Vagina (tissue), 2 donors: ENCODE measurements around the gene SEMA4A. TPM values are rescaled to one million over a fixed set of nuclear protein-coding genes. Genes with fewer than 3 reads are reported as not detected.
"Not testable (repeated sequence)": the region's sequence is repeated elsewhere in the genome, so short reads cannot be mapped to it uniquely, and the experiment has no call there.

Source experiments
- DNase-seq, 2 donors: peaks; one replicate each; pipeline ENCODE4 v3.0.0-alpha.2; 2017; ENCODE audit errors: extremely low spot score in 2 of 2
- H3K27ac ChIP-seq: fragments of 200-600 bp; sonication (generic); one replicate; pipeline ENCODE4 v1.5.1; 2019
- H3K27me3 ChIP-seq: fragments of 200-600 bp; sonication (generic); one replicate; pipeline ENCODE4 v1.5.1; 2019
- H3K36me3 ChIP-seq, 2 donors: fragments of 200-600 bp; sonication (generic); one replicate each; pipeline ENCODE4 v1.5.1; 2017 to 2019
- H3K4me1 ChIP-seq: fragments of 200-600 bp; sonication (generic); one replicate; pipeline ENCODE4 v1.5.1; 2019
- H3K4me3 ChIP-seq, 2 donors: fragments of 200-600 bp; sonication (generic); 1 replicate in 1 of 2; 2 replicates in 1 of 2; pipeline ENCODE4 v1.5.1; 2016 to 2019
- H3K9me3 ChIP-seq: fragments of 200-600 bp; sonication (generic); one replicate; pipeline ENCODE4 v1.5.1; 2019
- CTCF ChIP-seq, 3 experiments: fragments of 450-650 bp in 2 of 3; fragments of 200-600 bp in 1 of 3; sonication (generic) in 1 of 3; IDR thresholded peaks; one replicate each; pipeline ENCODE4 v1.5.1; 2017 to 2019; ENCODE audit warnings: antibody characterized with exemption in 3 of 3, mild to moderate bottlenecking in 2 of 3, moderate library complexity in 2 of 3
- POLR2A ChIP-seq, 2 donors: fragments of 450-650 bp; IDR thresholded peaks; one replicate each; pipeline ENCODE4 v1.6.1; 2017; ENCODE audit warnings: antibody characterized with exemption in 2 of 2, mild to moderate bottlenecking in 2 of 2, moderate library complexity in 2 of 2
- POLR2AphosphoS5 ChIP-seq, 2 donors: sonication (generic); formaldehyde crosslinking; IDR thresholded peaks; one replicate each; pipeline ENCODE4 v1.9.0; 2017; ENCODE audit warnings: antibody characterized with exemption in 2 of 2, mild to moderate bottlenecking in 2 of 2, low read depth in 1 of 2; ENCODE audit not compliant: insufficient read depth in 1 of 2
- intact Hi-C: fragments of 100-400 bp; cut with DNase I; formaldehyde crosslinking; loops from one replicate; pipeline ENCODE4 v1.15.1; 2023
- total RNA-seq: library from RNA; depleted of rRNA; stranded (reverse); fragments of >200 nt; gene quantifications from one replicate; pipeline ENCODE4 v1.2.3, GENCODE V29; 2016

The SEMA4A gene
- total RNA-seq, 1 donor from 2014 or later: 18.7 TPM

- intact Hi-C loops: no loop called here
- no peaks in the 10 kb centered on the region for H3K9me3 ChIP-seq
- DNase-seq: no peak
- peaks cover 0 to 5% of the 10 kb centered on the region in 2 donors for H3K36me3 ChIP-seq
- no peak overlapping the region for H3K27ac ChIP-seq
- no peaks in the 10 kb centered on the region for H3K27me3 ChIP-seq
- H3K4me1 ChIP-seq: no peaks in the 10 kb centered on the region
- no peak for TF ChIP-seq POLR2AphosphoS5 (IDR thresholded peaks at IDR 0.05; ENCODE audit: insufficient read depth in 1 of 2, low read depth in 1 of 2)
- no peak for TF ChIP-seq CTCF (IDR thresholded peaks at IDR 0.05)
- TF ChIP-seq POLR2A (IDR thresholded peaks at IDR 0.05): no peak
- H3K4me3 ChIP-seq: no peak overlapping the region
Measured at GRCh38 chr1:156180471-156180870, 27.1 kb downstream of the SEMA4A start.

GRCh38 chr1:156181391-156181924, 28.1 kb downstream of the SEMA4A start:
- intact Hi-C loops, H3K9me3 ChIP-seq, H3K4me1 ChIP-seq, H3K27ac ChIP-seq, H3K27me3 ChIP-seq, H3K36me3 ChIP-seq, DNase-seq, H3K4me3 ChIP-seq: not testable (repeated sequence)

GRCh38 chr1:156182010-156182779, 28.8 kb downstream of the SEMA4A start:
- H3K36me3 ChIP-seq, H3K4me3 ChIP-seq, H3K9me3 ChIP-seq, H3K4me1 ChIP-seq, H3K27ac ChIP-seq, H3K27me3 ChIP-seq, intact Hi-C loops, DNase-seq: not testable (repeated sequence)

DNA sequence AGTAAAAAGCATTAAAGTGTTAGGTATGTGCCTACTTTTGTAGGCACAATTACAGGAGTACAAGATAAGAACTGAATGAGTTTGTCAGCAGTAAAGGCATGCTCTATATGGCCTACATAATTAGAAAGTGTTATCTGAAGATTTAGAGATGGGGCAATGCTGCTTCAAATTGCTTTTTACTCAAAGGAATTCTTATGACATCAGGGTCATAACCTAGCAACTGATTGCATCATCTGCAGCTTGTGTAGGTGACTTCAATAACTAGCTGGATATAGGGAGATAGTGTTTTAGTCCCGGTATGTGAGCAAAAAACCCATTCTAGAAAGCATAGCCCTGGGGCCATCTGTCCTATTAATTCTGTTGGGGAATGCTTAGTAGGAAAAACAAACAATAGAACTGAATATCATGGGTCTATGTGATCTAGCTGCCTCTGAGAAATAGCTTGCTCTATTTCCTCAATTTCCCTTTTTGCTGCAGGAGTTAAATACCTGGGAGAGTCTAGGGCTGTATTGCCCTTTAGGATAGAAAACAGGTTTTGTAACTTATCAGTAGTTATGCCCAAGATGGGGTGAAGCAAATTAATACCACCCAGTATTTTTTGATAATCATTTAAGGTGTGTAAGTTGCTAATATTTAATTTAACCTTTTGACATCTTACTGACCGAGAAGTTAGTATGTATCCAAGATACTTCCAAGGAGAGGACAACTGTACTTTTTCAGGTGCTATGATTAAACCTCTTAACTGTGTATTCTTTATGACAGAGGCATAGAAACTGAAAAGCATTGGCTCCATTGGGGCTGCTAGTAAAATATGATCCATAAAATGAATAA, 33.2 kb downstream of the SEMA4A start:
- H3K27me3 ChIP-seq, H3K27ac ChIP-seq, H3K36me3 ChIP-seq, H3K4me3 ChIP-seq, intact Hi-C loops, H3K4me1 ChIP-seq, H3K9me3 ChIP-seq, DNase-seq: not testable (repeated sequence)

DNA sequence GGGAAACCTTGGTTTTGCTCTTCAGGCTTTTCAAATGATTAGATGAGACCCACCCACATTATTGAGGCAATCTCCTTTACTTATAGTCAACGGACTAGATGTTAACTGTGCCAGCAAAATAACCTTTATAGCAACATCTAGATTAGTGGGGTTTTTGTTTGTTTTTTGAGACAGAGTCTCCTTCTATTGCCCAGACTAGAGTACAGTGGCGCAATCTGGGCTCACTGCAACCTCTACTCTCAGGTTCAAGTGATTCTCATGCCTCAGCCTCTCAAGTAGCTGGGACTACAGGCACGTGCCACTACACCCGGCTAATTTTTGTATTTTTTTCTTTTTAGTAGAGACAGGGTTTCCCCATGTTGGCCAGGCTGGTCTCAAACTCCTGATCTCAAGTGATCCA, 36.9 kb downstream of the SEMA4A start:
- H3K9me3 ChIP-seq, H3K4me3 ChIP-seq, H3K36me3 ChIP-seq, H3K27me3 ChIP-seq, H3K27ac ChIP-seq, intact Hi-C loops, DNase-seq: not testable (repeated sequence)
- peaks cover 21% of the 10 kb centered on the region for H3K4me1 ChIP-seq

DNA sequence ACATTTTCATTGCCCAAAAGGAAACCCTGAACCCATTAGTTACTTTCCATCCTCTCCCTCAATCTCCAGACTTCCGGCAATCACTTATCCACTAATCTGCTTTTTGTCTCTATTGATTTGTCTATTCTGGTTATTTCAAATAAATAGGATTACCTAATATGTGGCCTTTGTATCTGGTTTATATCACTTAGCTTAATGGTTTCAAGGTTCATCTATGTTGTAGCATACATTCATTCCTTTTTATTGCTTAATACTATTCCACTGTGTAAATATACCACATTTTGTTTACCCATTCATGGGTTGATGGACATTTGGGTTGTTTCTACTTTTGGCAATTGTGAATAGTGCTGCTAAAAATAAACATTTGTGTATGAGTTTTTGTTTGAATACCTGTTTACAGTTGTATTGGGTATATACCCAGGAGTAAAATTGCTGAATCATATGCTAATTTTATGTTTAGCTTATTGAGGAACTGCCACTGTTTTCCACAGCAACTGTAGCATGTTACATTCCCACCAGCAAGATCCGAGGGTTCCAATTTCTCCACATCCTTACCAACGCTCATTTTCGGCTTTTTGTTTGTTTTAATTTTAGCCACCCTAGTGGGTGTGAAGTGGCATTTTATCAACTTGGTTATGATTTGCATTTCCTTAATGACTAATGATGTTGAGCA, 38.0 kb downstream of the SEMA4A start:
- Histone ChIP-seq H3K9me3 (no peaks in the 10 kb centered on the region), H3K27me3 (no peaks in the 10 kb centered on the region), H3K36me3 (peaks cover 0 to 7% of the 10 kb centered on the region in 2 donors), H3K4me1 (peaks cover 33% of the 10 kb centered on the region), H3K27ac (no peak overlapping the region), H3K4me3 (no peak overlapping the region)
- no peak for DNase-seq
- intact Hi-C loops: no loop called here
- TF ChIP-seq CTCF (IDR thresholded peaks at IDR 0.05) (no peak), POLR2AphosphoS5 (IDR thresholded peaks at IDR 0.05; ENCODE audit: insufficient read depth in 1 of 2, low read depth in 1 of 2) (no peak), POLR2A (IDR thresholded peaks at IDR 0.05) (no peak)

- no peaks in the 10 kb centered on the region for H3K9me3 ChIP-seq
- H3K36me3 ChIP-seq: peaks cover 0 to 14% of the 10 kb centered on the region in 2 donors
- no peaks in the 10 kb centered on the region for H3K27me3 ChIP-seq
- DNase-seq: no peak
- H3K4me1 ChIP-seq: peaks cover 39% of the 10 kb centered on the region
- intact Hi-C loops: no loop called here
- peak overlapping the region; percentile 92 to 96 for H3K4me3 ChIP-seq
- peak overlapping the region; percentile 83 for H3K27ac ChIP-seq
- TF ChIP-seq POLR2AphosphoS5 (IDR thresholded peaks at IDR 0.05; ENCODE audit: insufficient read depth in 1 of 2, low read depth in 1 of 2): no peak
- no peak for TF ChIP-seq POLR2A (IDR thresholded peaks at IDR 0.05)
- no peak for TF ChIP-seq CTCF (IDR thresholded peaks at IDR 0.05)
Measured at GRCh38 chr1:156193208-156193487, 39.8 kb downstream of the SEMA4A start.
